GM10248 (cell line): ENCODE results near the gene PRKCA.

ENCODE experiments used
- CTCF ChIA-PET: fragments of 300-600 bp; sonication (Branson Sonifier 250); formaldehyde crosslinking; extraction: SDS; loops from one replicate; lab custom pipeline; 2021; ENCODE audit warnings: antibody characterized with exemption; lab: Yijun Ruan, JAX
- POLR2A ChIA-PET: fragments of 350-650 bp; sonication (Branson Sonifier 250); formaldehyde crosslinking; extraction: SDS; loops from one replicate; lab custom pipeline; 2020; ENCODE audit warnings: antibody characterized with exemption; lab: Yijun Ruan, JAX
- DNase-seq: peaks from one replicate; pipeline ENCODE4 v3.0.0; 2012; ENCODE audit errors: extremely low spot score
- CTCF ChIP-seq: IDR thresholded peaks from 2 replicates; pipeline ENCODE4 v1.5.1; 2012; ENCODE audit warnings: mild to moderate bottlenecking, low read depth; ENCODE audit errors: extremely low read depth, missing control alignments, control extremely low read depth

PRKCA gene

GRCh38 chr17:66849851-66850580, 547.6 kb downstream of the PRKCA start:
- no peak for TF ChIP-seq CTCF
- ChIA-PET POLR2A (no interaction called here), CTCF (interaction anchor here (1.9 kb wide), 1 partner anchor 11 kb away, joined by 6 read pairs; no protein-coding TSS in a partner anchor)
- DNase-seq: no peak

DNA sequence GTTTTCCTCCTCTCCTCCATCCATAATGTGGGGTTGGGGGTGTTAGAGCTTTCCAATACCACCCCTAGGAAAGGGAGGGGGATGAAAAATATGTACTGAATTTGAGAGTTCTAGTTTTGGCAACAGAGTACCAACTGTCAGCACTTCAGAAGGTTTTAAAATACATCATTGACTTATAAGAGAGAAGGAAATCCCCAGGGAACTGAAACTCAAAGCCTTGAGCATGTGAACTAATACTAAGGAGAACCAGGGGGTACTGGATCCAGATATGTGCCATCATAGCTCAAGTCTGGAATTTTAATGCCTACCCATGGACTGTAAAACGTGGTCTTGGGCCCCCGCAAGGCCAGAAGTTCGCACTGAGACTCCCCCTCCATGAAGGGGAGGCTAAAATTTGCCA, 548.3 kb downstream of the PRKCA start:
- CTCF ChIA-PET: interaction anchor here (1.9 kb wide), 1 partner anchor 10 kb away, joined by 6 read pairs; no protein-coding TSS in a partner anchor
- POLR2A ChIA-PET: no interaction called here
- TF ChIP-seq CTCF: no peak
- DNase-seq: no peak

DNA sequence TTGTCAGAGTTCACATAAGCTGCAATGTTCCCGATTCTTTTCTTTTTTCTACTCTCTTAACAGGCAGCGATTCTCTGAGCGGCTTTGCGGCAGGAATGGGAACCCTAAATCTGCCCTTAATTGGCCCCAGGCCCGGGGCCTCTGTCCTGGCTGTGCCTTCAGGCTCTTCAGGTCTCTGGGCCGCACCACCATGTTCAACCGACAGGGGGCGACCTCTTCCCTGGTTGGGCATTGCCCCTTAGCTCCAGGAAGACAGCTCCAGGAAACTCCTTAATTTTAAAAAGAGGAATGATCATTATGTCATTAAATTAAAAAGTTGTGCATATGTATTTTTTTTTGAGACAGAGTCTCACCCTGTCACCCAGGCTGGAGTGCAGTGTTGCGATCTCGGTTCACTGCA, 552.8 kb downstream of the PRKCA start:
- peak; percentile 2 for TF ChIP-seq CTCF
- POLR2A ChIA-PET: no interaction called here
- no peak for DNase-seq
- CTCF ChIA-PET: no interaction called here

DNA sequence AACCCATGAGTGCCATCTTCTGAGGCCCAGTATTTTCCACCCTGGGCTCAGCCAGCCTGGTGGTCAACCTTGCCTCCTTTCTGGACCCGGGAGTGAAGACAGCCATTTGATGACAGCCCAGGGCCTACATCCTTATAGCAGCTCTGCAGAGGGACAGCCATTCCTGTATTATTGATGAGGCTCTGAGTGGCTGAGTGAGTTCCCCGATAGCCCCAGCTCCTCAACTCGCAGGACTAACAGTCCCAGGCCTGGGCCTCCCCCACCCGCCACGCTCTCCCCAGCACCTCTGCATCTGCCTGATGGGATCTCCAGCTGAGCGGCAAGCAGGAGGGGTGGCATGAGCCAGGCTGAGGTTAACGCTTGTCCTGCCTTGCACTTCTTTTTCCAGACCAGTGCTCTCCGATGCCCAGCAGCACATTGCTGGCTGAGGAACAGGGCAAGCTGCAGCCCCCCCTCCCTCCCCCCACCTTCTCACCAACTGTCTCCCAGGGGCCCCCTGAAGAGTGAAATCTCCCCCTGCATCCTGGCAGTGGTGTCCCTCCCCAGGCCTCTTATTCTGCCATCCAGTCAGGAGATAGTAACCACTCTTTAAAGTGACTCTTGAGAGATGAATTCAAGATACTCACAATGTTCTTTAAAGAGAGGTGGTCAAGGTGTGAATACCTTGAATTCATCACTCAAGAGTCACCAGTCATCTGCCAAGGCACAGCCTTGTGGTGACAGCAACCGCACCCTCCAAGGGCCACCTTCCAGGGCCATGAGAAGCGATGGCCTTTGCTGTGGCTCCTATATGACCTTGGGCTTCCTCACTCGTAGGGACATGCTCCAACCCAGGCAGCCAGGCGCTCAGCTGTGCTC, 556.0 kb downstream of the PRKCA start:
- no peak for DNase-seq
- no peak for TF ChIP-seq CTCF
- ChIA-PET CTCF (interaction anchor here (2.1 kb wide), 1 partner anchor 22 kb away, joined by 5 read pairs; no protein-coding TSS in a partner anchor), POLR2A (no interaction called here)

- DNase-seq: no peak
- ChIA-PET POLR2A (no interaction called here), CTCF (interaction anchor here (1.1 to 2.1 kb wide), 2 partner anchors 23 to 71 kb away, joined by 3 to 5 read pairs; no protein-coding TSS in a partner anchor)
- no peak for TF ChIP-seq CTCF
Measured at GRCh38 chr17:66859353-66859752, 556.9 kb downstream of the PRKCA start.

DNA sequence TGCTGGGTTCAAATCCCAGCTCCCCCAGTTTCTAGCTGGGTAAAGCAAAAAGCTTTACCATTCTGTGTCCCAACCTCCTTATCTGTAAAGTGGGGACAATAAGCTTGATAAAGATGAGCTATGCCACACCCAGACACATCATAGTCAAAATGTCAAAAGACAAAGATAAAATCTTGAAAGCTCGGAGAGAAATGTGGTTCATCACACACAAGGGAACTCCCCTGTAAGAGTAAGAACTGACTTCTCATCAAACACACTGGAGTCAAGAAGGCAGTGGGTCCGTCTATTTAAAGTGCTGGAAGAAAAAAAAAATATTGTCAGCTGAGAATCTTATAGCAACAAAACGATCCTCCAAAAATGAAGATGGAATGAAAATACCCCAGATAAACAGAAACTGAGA, 557.8 kb downstream of the PRKCA start:
- ChIA-PET POLR2A (no interaction called here), CTCF (interaction anchor here (1.1 to 2.1 kb wide), 2 partner anchors 9 to 70 kb away, joined by 3 to 6 read pairs; no protein-coding TSS in a partner anchor)
- no peak for DNase-seq
- no peak for TF ChIP-seq CTCF
